ENCODE data around the gene FERMT1. TPM values are rescaled to one million over a fixed set of nuclear protein-coding genes. Genes with fewer than 3 reads are reported as not detected.

Gene FERMT1
- total and polyA plus RNA-seq, 2 donors (not counting 3 experiments of a cell fraction or from before 2014, with no cell fraction given) = 0.11 to 1.5 TPM

- TF ChIP-seq MAX (IDR thresholded peaks at IDR 0.05; ENCODE audit: insufficient read depth, insufficient read length) (no peak), POLR2AphosphoS5 (IDR thresholded peaks at IDR 0.05; ENCODE audit: insufficient read depth, low read depth, low read length) (no peak), FOS (IDR thresholded peaks at IDR 0.05; ENCODE audit: borderline replicate concordance, insufficient read depth, low read length) (no peak), JUN (IDR thresholded peaks at IDR 0.05; ENCODE audit: borderline replicate concordance, insufficient read depth, insufficient read length, low read depth) (no peak), POLR2A (IDR thresholded peaks at IDR 0.05; ENCODE audit: low read depth, low read length) (no peak), MYC (IDR thresholded peaks at IDR 0.05; ENCODE audit: low read depth, low read length) (no peak), GATA2 (IDR thresholded peaks at IDR 0.05; ENCODE audit: insufficient read depth, insufficient read length, low read depth, low read length) (no peak), EZH2 (IDR thresholded peaks at IDR 0.05; ENCODE audit: borderline replicate concordance, low read depth, low read length, severe bottlenecking) (no peak)
- TF ChIP-seq, protein P1, sequence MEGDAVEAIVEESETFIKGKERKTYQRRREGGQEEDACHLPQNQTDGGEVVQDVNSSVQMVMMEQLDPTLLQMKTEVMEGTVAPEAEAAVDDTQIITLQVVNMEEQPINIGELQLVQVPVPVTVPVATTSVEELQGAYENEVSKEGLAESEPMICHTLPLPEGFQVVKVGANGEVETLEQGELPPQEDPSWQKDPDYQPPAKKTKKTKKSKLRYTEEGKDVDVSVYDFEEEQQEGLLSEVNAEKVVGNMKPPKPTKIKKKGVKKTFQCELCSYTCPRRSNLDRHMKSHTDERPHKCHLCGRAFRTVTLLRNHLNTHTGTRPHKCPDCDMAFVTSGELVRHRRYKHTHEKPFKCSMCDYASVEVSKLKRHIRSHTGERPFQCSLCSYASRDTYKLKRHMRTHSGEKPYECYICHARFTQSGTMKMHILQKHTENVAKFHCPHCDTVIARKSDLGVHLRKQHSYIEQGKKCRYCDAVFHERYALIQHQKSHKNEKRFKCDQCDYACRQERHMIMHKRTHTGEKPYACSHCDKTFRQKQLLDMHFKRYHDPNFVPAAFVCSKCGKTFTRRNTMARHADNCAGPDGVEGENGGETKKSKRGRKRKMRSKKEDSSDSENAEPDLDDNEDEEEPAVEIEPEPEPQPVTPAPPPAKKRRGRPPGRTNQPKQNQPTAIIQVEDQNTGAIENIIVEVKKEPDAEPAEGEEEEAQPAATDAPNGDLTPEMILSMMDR (IDR thresholded peaks at IDR 0.05; ENCODE audit: extremely low read depth in 1 of 2, insufficient read depth in 1 of 2, low read depth in 1 of 2, low read length in 2 of 2) = no peak
- CTCF ChIA-PET = interaction anchor here (1.3 kb wide), 1 partner anchor 526 kb away, joined by 3 read pairs; no protein-coding TSS in a partner anchor
- DNase-seq (ENCODE audit: low read depth, low spot score) (no peak), FAIRE-seq (no peak)
- BruUV-seq (replicated peaks) = no TSS peak
- POLR2A ChIA-PET = no interaction called here
- no peaks in the 10 kb centered on the region for H3K36me3 ChIP-seq (ENCODE audit: control insufficient read depth in 2 of 2, extremely low read depth in 1 of 2, insufficient read depth in 2 of 2, low read length in 2 of 2)
- peaks cover 20 to 24% of the 10 kb centered on the region in 2 experiments for H3K27me3 ChIP-seq (ENCODE audit: control insufficient read depth in 2 of 2, insufficient read depth in 2 of 2, low read length in 2 of 2)
- intact Hi-C loops (cut with micrococcal nuclease) (no loop called here), dilution Hi-C loops (cut with MboI; ENCODE audit: extremely low pct_ligation_motif_present, low sequenced_read_pairs) (no loop called here)
- no peak overlapping the region for H2AFZ ChIP-seq (ENCODE audit: low read depth, low read length)
- peaks cover 8% of the 10 kb centered on the region for H3K4me1 ChIP-seq (ENCODE audit: control insufficient read depth, extremely low read depth, insufficient read depth, low read length)
- H3K9ac ChIP-seq (replicated peaks; ENCODE audit: extremely low read depth, insufficient read depth, low read length) = no peak overlapping the region
- H3K27ac ChIP-seq (ENCODE audit: insufficient read depth, low read depth, low read length) = no peak overlapping the region
- no peaks in the 10 kb centered on the region for H3K9me3 ChIP-seq (replicated peaks; ENCODE audit: control insufficient read depth, insufficient read depth, low read length)
- H3K9me1 ChIP-seq (replicated peaks; ENCODE audit: control insufficient read depth, extremely low read depth, insufficient read depth, low read length) = no peaks in the 10 kb centered on the region
- H3K4me3 ChIP-seq (replicated peaks in 1 of 3; ENCODE audit: insufficient read depth in 1 of 3, low read depth in 1 of 3, low read length in 3 of 3) = no peak overlapping the region
- H4K20me1 ChIP-seq (replicated peaks; ENCODE audit: control insufficient read depth, extremely low read depth, insufficient read depth, low read length) = no peaks in the 10 kb centered on the region
- no peaks in the 10 kb centered on the region for H3K79me2 ChIP-seq (ENCODE audit: control insufficient read depth, insufficient read depth, low read length)
- H3K4me2 ChIP-seq (ENCODE audit: insufficient read depth, low read length) = no peak overlapping the region
These were observed 66.8 kb downstream of the FERMT1 start for GRCh38 chr20:6055981-6056569.

All from endothelial cell of umbilical vein (primary cell).